ENCODE data around the gene PIK3C2A. TPM values are rescaled to one million over a fixed set of nuclear protein-coding genes. Genes with fewer than 3 reads are reported as not detected.

The PIK3C2A gene
- total RNA-seq, 2 donors from 2014 or later, result 108 to 109 TPM

GRCh38 chr11:17217401-17217800, 9.6 kb upstream of the PIK3C2A start:
- peaks cover 20% of the 10 kb centered on the region for H3K36me3 Mint-ChIP-seq (ENCODE audit: low read depth)
- Histone ChIP-seq H3K4me3 (ENCODE audit: low read length) (no peak overlapping the region), H3K9me3 (ENCODE audit: control insufficient read depth, low read length) (peaks cover 12% of the 10 kb centered on the region), H3K27me3 (ENCODE audit: control insufficient read depth, insufficient read depth, low read length, poor library complexity, severe bottlenecking) (no peaks in the 10 kb centered on the region), H3K27ac (ENCODE audit: low read depth, low read length) (no peak overlapping the region), H3K36me3 (ENCODE audit: control insufficient read depth, insufficient read depth, low read length) (peaks cover 8% of the 10 kb centered on the region), H3K4me1 (ENCODE audit: control insufficient read depth, insufficient read depth, low read length) (no peaks in the 10 kb centered on the region), H3K9ac (ENCODE audit: extremely low read depth, low read length, poor library complexity, severe bottlenecking) (no peak overlapping the region)
- 86 to 89% methylated on average over 1 to 3 of the region's 3 CpGs for WGBS, 2 experiments (ENCODE audit: insufficient coverage in 1 of 2, insufficient read length in 1 of 2)
- no peak for TF ChIP-seq CTCF (conservative IDR thresholded peaks at IDR 0.05)
- H3K27me3 Mint-ChIP-seq (ENCODE audit: insufficient read depth), result no peaks in the 10 kb centered on the region
- H3K4me1 Mint-ChIP-seq, result peaks cover 5% of the 10 kb centered on the region
- DNase-seq, result no peak
- peaks cover 9% of the 10 kb centered on the region for H3K9me3 Mint-ChIP-seq
- no peak overlapping the region for H3K4me3 Mint-ChIP-seq
- H3K27ac Mint-ChIP-seq, result peak overlapping the region; percentile 8

DNA sequence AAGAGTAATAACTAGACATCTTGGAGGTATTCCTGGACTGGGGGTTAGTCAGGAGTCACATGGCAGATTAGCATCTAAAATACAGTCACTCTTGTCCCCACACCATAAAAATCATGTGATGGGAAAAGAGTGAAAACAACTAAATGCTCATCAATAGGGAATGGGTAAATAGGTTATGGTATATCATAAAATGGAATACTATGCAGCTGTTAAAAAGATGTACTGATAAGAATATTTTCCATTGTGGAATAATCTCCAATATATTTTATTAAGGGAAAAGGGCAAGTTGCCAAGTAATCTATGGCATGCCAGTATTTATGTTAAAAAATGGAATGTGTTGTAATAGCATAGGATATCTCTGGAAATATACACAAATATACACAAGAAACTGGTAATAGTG, 6.6 kb upstream of the PIK3C2A start:
- Mint-ChIP-seq H3K4me1 (peaks cover 9% of the 10 kb centered on the region), H3K36me3 (ENCODE audit: low read depth) (peaks cover 20% of the 10 kb centered on the region), H3K4me3 (no peak overlapping the region), H3K27me3 (ENCODE audit: insufficient read depth) (no peaks in the 10 kb centered on the region), H3K9me3 (peaks cover 9% of the 10 kb centered on the region), H3K27ac (no peak overlapping the region)
- no peak for TF ChIP-seq CTCF (conservative IDR thresholded peaks at IDR 0.05)
- peaks cover 3% of the 10 kb centered on the region for H3K4me1 ChIP-seq (ENCODE audit: control insufficient read depth, insufficient read depth, low read length)
- H3K27me3 ChIP-seq (ENCODE audit: control insufficient read depth, insufficient read depth, low read length, poor library complexity, severe bottlenecking), result no peaks in the 10 kb centered on the region
- H3K27ac ChIP-seq (ENCODE audit: low read depth, low read length), result no peak overlapping the region
- peaks cover 8% of the 10 kb centered on the region for H3K36me3 ChIP-seq (ENCODE audit: control insufficient read depth, insufficient read depth, low read length)
- H3K4me3 ChIP-seq (ENCODE audit: low read length), result peak overlapping the region; percentile 67
- peaks cover 12% of the 10 kb centered on the region for H3K9me3 ChIP-seq (ENCODE audit: control insufficient read depth, low read length)
- DNase-seq, result no peak
- H3K9ac ChIP-seq (ENCODE audit: extremely low read depth, low read length, poor library complexity, severe bottlenecking), result no peak overlapping the region

DNA sequence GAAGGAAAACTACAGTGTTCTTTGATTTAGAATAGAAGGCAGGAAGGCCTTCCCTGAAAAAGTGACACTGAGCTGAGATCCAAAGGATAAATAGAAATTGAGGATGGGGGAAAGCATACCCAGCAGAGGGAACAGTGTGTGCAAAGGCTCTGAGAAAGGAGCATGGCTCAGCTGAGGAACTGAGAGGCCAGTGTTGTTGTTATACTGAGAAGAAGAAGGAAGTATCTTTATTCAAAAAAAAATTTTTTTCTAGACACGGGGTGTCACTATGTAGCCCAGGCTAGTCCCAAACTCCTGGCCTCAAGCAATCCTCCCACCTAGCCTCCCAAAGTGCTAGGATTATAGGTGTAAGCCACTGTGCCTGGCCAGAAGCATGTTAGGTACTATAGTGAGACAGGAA, 3.5 kb upstream of the PIK3C2A start:
- Mint-ChIP-seq H3K9me3 (peaks cover 9% of the 10 kb centered on the region), H3K4me1 (peaks cover 22% of the 10 kb centered on the region)

More for the DNA sequence above, 3.5 kb upstream of the PIK3C2A start:
- peaks cover 6% of the 10 kb centered on the region for H3K4me1 ChIP-seq (ENCODE audit: control insufficient read depth, insufficient read depth, low read length)
- H3K4me3 ChIP-seq (ENCODE audit: low read length), result no peak overlapping the region
- no peak for DNase-seq
- TF ChIP-seq CTCF (conservative IDR thresholded peaks at IDR 0.05), result no peak
- peaks cover 12% of the 10 kb centered on the region for H3K9me3 ChIP-seq (ENCODE audit: control insufficient read depth, low read length)
- no peak overlapping the region for H3K27ac Mint-ChIP-seq
- peaks cover 23% of the 10 kb centered on the region for H3K36me3 Mint-ChIP-seq (ENCODE audit: low read depth)
- H3K9ac ChIP-seq (ENCODE audit: extremely low read depth, low read length, poor library complexity, severe bottlenecking), result no peak overlapping the region
- no peak overlapping the region for H3K4me3 Mint-ChIP-seq
- WGBS, 2 experiments (ENCODE audit: insufficient coverage in 1 of 2, insufficient read length in 1 of 2), result 86% methylated on average over 1 of the region's 1 CpG; no CpG with 5 or more reads in 1 of the 2 experiments
- no peaks in the 10 kb centered on the region for H3K27me3 ChIP-seq (ENCODE audit: control insufficient read depth, insufficient read depth, low read length, poor library complexity, severe bottlenecking)
- peaks cover 8% of the 10 kb centered on the region for H3K36me3 ChIP-seq (ENCODE audit: control insufficient read depth, insufficient read depth, low read length)
- no peak overlapping the region for H3K27ac ChIP-seq (ENCODE audit: low read depth, low read length)
- H3K27me3 Mint-ChIP-seq (ENCODE audit: insufficient read depth), result no peaks in the 10 kb centered on the region

Data from endodermal cell (in vitro differentiated cells).